Neural cell (in vitro differentiated cells): ENCODE data around the gene NPFFR1. TPM values are rescaled to one million over a fixed set of nuclear protein-coding genes. Genes with fewer than 3 reads are reported as not detected.

ENCODE experiments used
- H2AFZ ChIP-seq: fragments of 200-600, 300-800 bp; sonication (generic), shearing (Covaris generic); 2 replicates; pipeline ENCODE4 v1.6.0; 2014; ENCODE audit warnings: low read depth, mild to moderate bottlenecking, antibody characterized with exemption, low read length, moderate library complexity
- H3F3A ChIP-seq: fragments of 200-600 bp; shearing (Covaris generic); 2 replicates; pipeline ENCODE4 v1.6.1; 2016; ENCODE audit warnings: mild to moderate bottlenecking, moderate library complexity, mixed read lengths, antibody characterized with exemption, low read length; ENCODE audit not compliant: insufficient read depth, poor library complexity, severe bottlenecking
- H3K27ac ChIP-seq: fragments of 200-600, 300-800 bp; sonication (generic), shearing (Covaris generic); 2 replicates; pipeline ENCODE4 v1.5.1; 2014; ENCODE audit warnings: mild to moderate bottlenecking, low read length, moderate library complexity
- H3K27me3 ChIP-seq: fragments of 300-800, 200-600 bp; sonication (generic), shearing (Covaris generic); 2 replicates; pipeline ENCODE4 v1.6.0; 2014; ENCODE audit warnings: mild to moderate bottlenecking, low read depth, low read length, moderate library complexity; ENCODE audit not compliant: insufficient read depth
- H3K36me3 ChIP-seq: fragments of 300-800, 200-600 bp; sonication (generic), shearing (Covaris generic); 2 replicates; pipeline ENCODE4 v1.5.1; 2014; ENCODE audit warnings: mild to moderate bottlenecking, antibody characterized with exemption, low read length, moderate library complexity; ENCODE audit not compliant: insufficient read depth
- H3K4me2 ChIP-seq: fragments of 300-800, 200-600 bp; sonication (generic), shearing (Covaris generic); 2 replicates; pipeline ENCODE4 v1.6.0; 2014; ENCODE audit warnings: mild to moderate bottlenecking, low read length
- H3K4me3 ChIP-seq: fragments of 300-800, 200-600 bp; sonication (generic), shearing (Covaris generic); 2 replicates; pipeline ENCODE4 v1.5.1; 2014; ENCODE audit warnings: mild to moderate bottlenecking, low read length, moderate library complexity
- H3K79me2 ChIP-seq: fragments of 200-600 bp; shearing (Covaris generic); replicated peaks from 2 replicates; pipeline ENCODE4 v1.6.0; 2014; ENCODE audit warnings: mild to moderate bottlenecking, low read length, moderate library complexity; ENCODE audit not compliant: insufficient read depth
- H3K9ac ChIP-seq: fragments of 300-800, 200-600 bp; sonication (generic), shearing (Covaris generic); 2 replicates; pipeline ENCODE4 v1.6.1; 2016; ENCODE audit warnings: mild to moderate bottlenecking, low read length, mixed read lengths
- H3K9me2 ChIP-seq: fragments of 200-600 bp; shearing (Covaris generic); 2 replicates; pipeline ENCODE4 v1.6.1; 2016; ENCODE audit warnings: mild to moderate bottlenecking, low read length, mixed read lengths; ENCODE audit not compliant: insufficient read depth
- H3K9me3 ChIP-seq: fragments of 200-600, 300-800 bp; sonication (generic), shearing (Covaris generic); 2 replicates; pipeline ENCODE4 v1.6.1; 2016; ENCODE audit warnings: mild to moderate bottlenecking, mixed run types, low read length, moderate library complexity, mixed read lengths
- H4K20me1 ChIP-seq: fragments of 200-600 bp; shearing (Covaris generic); 2 replicates; pipeline ENCODE4 v1.6.1; 2016; ENCODE audit warnings: mild to moderate bottlenecking, mixed run types; ENCODE audit not compliant: insufficient read depth
- CTCF ChIP-seq: fragments of 450-650 bp; IDR thresholded peaks from 2 replicates; pipeline ENCODE4 v1.5.1; 2014; ENCODE audit warnings: antibody characterized with exemption, mild to moderate bottlenecking, moderate library complexity; ENCODE audit not compliant: poor library complexity, severe bottlenecking
- EP300 ChIP-seq: fragments of 450-650 bp; conservative IDR thresholded peaks from 2 replicates; pipeline ENCODE4 v1.6.1; 2014; ENCODE audit warnings: antibody characterized with exemption, mild to moderate bottlenecking, moderate library complexity; ENCODE audit not compliant: poor library complexity, severe bottlenecking
- EZH2 ChIP-seq: fragments of 200-600, 300-800 bp; shearing (Covaris generic), sonication (generic); IDR thresholded peaks from 2 replicates; pipeline ENCODE4 v1.6.1; 2014; ENCODE audit warnings: antibody characterized with exemption, low read length, borderline replicate concordance, mild to moderate bottlenecking; ENCODE audit not compliant: insufficient read depth, poor library complexity, severe bottlenecking
- MXI1 ChIP-seq: fragments of 450-650 bp; conservative IDR thresholded peaks from 2 replicates; pipeline ENCODE4 v1.6.1; 2014; ENCODE audit warnings: antibody characterized with exemption, mild to moderate bottlenecking; ENCODE audit not compliant: poor library complexity, severe bottlenecking
- POLR2AphosphoS5 ChIP-seq: IDR thresholded peaks from 2 replicates; pipeline ENCODE4 v1.6.1; 2012
- RAD21 ChIP-seq: fragments of 450-650 bp; conservative IDR thresholded peaks from 2 replicates; pipeline ENCODE4 v1.6.1; 2014; ENCODE audit warnings: antibody characterized with exemption, mild to moderate bottlenecking, moderate library complexity
- REST ChIP-seq: IDR thresholded peaks from 2 replicates; pipeline ENCODE4 v1.6.1; 2012; ENCODE audit warnings: borderline replicate concordance
- SMC3 ChIP-seq: fragments of 450-650 bp; conservative IDR thresholded peaks from 2 replicates; pipeline ENCODE4 v1.6.1; 2014; ENCODE audit warnings: antibody characterized with exemption, mild to moderate bottlenecking, moderate library complexity; ENCODE audit not compliant: poor library complexity
- TAF1 ChIP-seq: IDR thresholded peaks from 2 replicates; pipeline ENCODE4 v1.6.1; 2012; ENCODE audit warnings: low read depth
- polyA plus RNA-seq: library from polyadenylated mRNA; depleted of rRNA; stranded (reverse); fragments of >200 nt; gene quantifications from 2 replicates; pipeline ENCODE4 v1.2.3, GENCODE V29; 2014

Gene NPFFR1
- polyA plus RNA-seq, 1 donor from 2014 or later = 0.07 TPM

GRCh38 chr10:70328018-70328417, 44.2 kb upstream of the NPFFR1 start:
- Histone ChIP-seq H3F3A (no peaks in the 10 kb centered on the region), H3K9me3 (no peaks in the 10 kb centered on the region), H3K79me2 (no peaks in the 10 kb centered on the region), H3K4me3 (no peak overlapping the region), H3K9ac (no peak overlapping the region), H2AFZ (no peak overlapping the region), H3K36me3 (no peaks in the 10 kb centered on the region), H3K9me2 (no peaks in the 10 kb centered on the region), H3K4me2 (no peak overlapping the region), H3K27me3 (no peaks in the 10 kb centered on the region), H4K20me1 (no peaks in the 10 kb centered on the region), H3K27ac (no peak overlapping the region)
- TF ChIP-seq EP300 (no peak), TAF1 (no peak), RAD21 (no peak), POLR2AphosphoS5 (no peak), EZH2 (no peak), CTCF (no peak), MXI1 (no peak), SMC3 (no peak), REST (no peak)

GRCh38 chr10:70324951-70325781, 41.4 kb upstream of the NPFFR1 start:
- Histone ChIP-seq H3K4me2 (no peak overlapping the region), H4K20me1 (no peaks in the 10 kb centered on the region), H3F3A (no peaks in the 10 kb centered on the region), H3K27ac (no peak overlapping the region), H3K9me2 (no peaks in the 10 kb centered on the region), H3K36me3 (no peaks in the 10 kb centered on the region), H3K79me2 (no peaks in the 10 kb centered on the region), H2AFZ (no peak overlapping the region), H3K9ac (no peak overlapping the region), H3K4me3 (no peak overlapping the region), H3K27me3 (no peaks in the 10 kb centered on the region), H3K9me3 (no peaks in the 10 kb centered on the region)
- TF ChIP-seq EZH2 = no peak
- no peak for TF ChIP-seq EP300
- no peak for TF ChIP-seq RAD21
- TF ChIP-seq SMC3 = no peak
- TF ChIP-seq POLR2AphosphoS5 = no peak
- TF ChIP-seq TAF1 = no peak
- TF ChIP-seq CTCF = no peak
- no peak for TF ChIP-seq MXI1
- TF ChIP-seq REST = no peak
